NCI-H1694 (cell line): ENCODE results near the gene HS3ST6.
"Not testable (repeated sequence)": the region's sequence is repeated elsewhere in the genome, so short reads cannot be mapped to it uniquely, and the experiment has no call there.

ENCODE experiments used
- DNase-seq: peaks from one replicate; lab custom pipeline; 2025; lab: John Stamatoyannopoulos, UW

Gene HS3ST6

GRCh38 chr16:1946495-1947368 lies 28.5 kb upstream of the HS3ST6 start:
- no peak for DNase-seq

GRCh38 chr16:1945559-1946391 lies 27.6 kb upstream of the HS3ST6 start:
- no peak for DNase-seq

- no peak for DNase-seq
Measured at GRCh38 chr16:1944612-1945199, 26.5 kb upstream of the HS3ST6 start.

- peak; percentile 96 for DNase-seq
Measured at GRCh38 chr16:1942810-1943726, 24.9 kb upstream of the HS3ST6 start, which contains the start of gene MSRB1. MSRB1 (minus strand) TSS chr16:1943199; CDS start chr16:1943156, 43 bp downstream.

- DNase-seq: no peak
Measured at GRCh38 chr16:1942047-1942809, 24.0 kb upstream of the HS3ST6 start.

- no peak for DNase-seq
Measured at GRCh38 chr16:1941162-1942046, 23.2 kb upstream of the HS3ST6 start.

- no peak for DNase-seq
Measured at GRCh38 chr16:1940273-1941161, 22.3 kb upstream of the HS3ST6 start.

GRCh38 chr16:1939833-1940232 lies 21.6 kb upstream of the HS3ST6 start:
- not testable (repeated sequence) for DNase-seq

GRCh38 chr16:1938910-1939309 lies 20.7 kb upstream of the HS3ST6 start:
- DNase-seq: no peak

GRCh38 chr16:1938316-1938715 lies 20.1 kb upstream of the HS3ST6 start:
- no peak for DNase-seq

- no peak for DNase-seq
Measured at GRCh38 chr16:1936945-1937479, 18.8 kb upstream of the HS3ST6 start.

- DNase-seq: no peak
Measured at GRCh38 chr16:1933097-1933661, 15.0 kb upstream of the HS3ST6 start.

GRCh38 chr16:1932050-1933028 lies 14.1 kb upstream of the HS3ST6 start:
- DNase-seq: no peak

GRCh38 chr16:1930338-1930720 lies 12.1 kb upstream of the HS3ST6 start:
- DNase-seq: no peak

GRCh38 chr16:1929578-1930337 lies 11.5 kb upstream of the HS3ST6 start:
- peak; percentile 36 for DNase-seq

GRCh38 chr16:1929105-1929504 lies 10.9 kb upstream of the HS3ST6 start:
- peak; percentile 20 for DNase-seq
